Measurements from ENCODE around the gene SHE.
A peak's percentile ranks its signal among the peaks of the same experiment; 100 is the strongest.

Gene SHE

GRCh38 chr1:154476791-154477190, 25.4 kb downstream of the SHE start:
- DNase-seq, result no peak

DNA sequence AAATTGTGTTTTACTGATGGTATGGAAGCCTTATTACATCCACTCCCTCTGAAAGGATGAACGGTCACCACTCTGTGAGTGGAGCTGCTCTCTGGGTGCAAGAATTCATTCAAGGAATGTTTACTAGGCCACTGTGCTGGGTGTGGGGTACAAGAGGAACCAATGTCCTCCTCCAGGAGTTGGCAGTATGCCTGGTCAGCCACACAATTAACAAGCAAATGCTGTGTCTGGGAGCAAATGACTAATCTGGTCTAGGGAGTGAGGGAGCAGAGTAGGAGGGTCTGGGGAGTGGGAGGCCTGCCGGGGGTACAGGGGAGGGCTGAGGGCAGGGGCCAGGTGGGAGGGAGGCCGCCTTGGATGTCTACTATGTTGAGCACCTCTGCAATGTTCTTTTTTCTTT, 27.4 kb downstream of the SHE start:
- no peak for DNase-seq

DNA sequence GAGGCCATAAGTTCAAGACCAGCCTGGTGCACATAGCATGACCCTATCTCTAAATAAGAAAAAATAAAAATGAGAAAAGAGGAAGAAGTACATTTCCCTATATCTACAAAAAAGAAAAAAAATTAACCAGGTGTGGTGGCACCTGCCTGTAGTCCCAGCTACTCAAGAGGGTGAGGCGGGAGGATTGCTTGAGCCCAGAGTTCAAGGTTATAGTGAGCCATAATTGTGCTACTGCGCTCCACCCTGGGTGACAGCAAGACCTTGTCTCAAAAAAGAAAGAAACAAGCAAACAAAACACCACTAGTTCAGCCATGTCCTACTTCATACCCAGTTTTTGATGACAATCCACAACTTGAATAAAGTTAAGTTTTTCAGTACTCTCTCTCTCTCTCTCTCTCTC, 30.9 kb downstream of the SHE start:
- no peak for DNase-seq

DNA sequence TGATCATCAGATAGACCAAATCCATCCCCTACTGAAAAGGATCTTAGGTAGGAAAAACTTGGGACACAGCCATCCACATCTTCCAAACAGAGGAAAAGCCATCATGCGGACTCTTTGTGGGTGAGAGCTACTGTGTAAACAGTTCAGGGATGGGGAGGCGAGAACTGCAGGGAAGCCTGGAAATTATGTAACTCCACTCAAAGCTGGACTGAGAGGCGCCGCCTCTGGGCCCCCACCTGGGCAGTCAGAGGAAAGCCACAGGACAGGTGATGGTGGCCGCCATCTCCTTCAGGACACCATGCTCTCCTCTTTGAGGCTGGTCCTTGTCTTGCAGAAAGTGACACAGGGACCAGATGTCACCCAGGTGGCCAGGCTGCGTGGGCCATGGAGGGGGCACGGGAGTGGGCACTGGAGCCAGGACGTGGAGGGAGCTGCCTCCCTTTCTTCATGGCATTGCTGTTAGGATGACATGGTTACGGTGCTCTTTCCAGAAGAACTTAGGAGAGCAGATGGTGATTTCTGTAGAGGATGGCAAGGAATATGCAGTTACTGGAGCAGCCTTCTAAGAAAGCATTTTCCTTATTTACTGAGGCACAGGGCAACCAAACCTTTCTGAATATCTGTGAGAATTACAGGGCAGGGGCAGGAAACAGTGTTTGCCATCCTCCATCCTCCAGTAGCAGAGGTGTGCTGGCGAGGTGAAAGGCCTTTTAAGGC, 32.2 kb downstream of the SHE start:
- no peak for DNase-seq

DNA sequence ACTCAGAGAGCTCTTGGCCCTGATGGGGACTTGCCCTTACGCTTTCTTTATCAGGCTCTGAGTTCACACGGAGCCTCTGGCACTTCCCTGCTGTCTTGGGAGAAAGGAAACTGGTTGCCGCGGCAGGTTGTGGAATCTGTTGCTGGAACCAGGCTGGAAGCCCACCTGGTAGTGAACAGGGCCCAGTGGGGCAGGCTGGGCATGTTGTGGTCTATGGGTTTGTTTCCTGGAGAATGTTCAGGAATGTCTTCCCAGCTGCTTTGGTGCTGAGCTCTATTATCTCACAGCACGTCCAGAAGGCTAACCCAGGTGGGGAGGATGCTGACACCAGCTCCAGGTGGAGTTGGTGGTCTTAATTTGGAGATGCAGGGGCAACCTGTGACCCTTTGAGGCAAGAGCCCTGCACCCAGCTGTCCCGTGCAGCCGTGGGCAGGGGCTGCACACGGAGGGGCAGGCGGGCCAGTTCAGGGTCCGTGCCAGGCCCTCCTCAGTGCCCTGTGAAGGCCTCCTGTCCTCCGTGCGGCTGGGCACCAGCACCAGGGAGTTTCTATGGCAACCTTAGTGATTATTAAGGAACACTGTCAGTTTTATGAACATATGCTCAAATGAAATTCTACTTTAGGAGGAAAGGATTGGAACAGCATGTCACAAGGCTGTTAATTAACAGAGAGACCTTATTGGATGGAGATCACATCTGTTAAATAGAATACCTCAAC, 33.5 kb downstream of the SHE start:
- DNase-seq, result no peak

DNA sequence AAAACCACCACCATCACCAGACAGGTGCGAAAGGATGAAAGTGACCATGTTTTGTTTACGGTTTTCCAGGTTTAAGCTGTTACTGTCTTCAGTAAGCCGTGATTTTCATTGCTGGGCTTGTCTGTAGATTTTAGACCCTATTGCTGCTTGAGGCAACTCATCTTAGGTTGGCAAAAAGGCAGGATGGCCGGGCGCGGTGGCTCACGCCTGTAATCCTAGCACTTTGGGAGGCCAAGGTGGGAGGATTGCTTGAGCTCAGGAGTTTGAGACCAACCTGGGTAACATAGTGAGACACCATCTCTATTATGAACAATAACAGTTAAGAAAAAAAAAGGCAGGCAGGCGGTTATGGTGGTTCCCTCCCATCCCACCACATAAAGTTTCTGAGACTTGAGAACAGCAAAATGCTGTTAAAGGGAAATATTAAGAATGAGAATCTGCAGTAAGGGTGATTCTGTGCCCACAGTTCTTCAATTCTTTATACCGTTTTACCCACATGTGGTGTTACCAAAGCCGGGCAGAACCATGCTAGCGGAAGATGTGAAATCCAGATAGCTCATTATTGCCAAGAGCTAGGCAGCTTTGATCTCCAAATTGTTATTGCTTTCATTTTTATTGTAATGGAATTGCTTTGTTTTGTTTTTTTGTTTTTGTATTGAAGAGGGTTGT, 34.6 kb downstream of the SHE start:
- DNase-seq, result no peak

- DNase-seq, result no peak
These were observed 35.2 kb downstream of the SHE start for GRCh38 chr1:154466921-154467417.

DNA sequence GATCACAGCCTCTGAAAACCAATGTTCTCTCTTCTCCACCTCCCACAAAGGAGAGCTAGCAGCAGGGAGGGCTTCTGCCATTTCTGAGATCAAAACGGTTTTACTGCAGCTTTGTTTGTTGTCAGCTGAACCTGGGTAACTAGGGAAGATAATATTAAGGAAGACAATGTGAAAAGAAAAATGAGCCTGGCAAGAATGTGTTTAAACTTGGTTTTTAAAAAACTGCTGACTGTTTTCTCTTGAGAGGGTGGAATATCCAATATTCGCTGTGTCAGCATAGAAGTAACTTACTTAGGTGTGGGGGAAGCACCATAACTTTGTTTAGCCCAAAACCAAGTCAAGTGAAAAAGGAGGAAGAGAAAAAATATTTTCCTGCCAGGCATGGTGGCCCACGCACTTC, 36.0 kb downstream of the SHE start:
- DNase-seq, result no peak

DNA sequence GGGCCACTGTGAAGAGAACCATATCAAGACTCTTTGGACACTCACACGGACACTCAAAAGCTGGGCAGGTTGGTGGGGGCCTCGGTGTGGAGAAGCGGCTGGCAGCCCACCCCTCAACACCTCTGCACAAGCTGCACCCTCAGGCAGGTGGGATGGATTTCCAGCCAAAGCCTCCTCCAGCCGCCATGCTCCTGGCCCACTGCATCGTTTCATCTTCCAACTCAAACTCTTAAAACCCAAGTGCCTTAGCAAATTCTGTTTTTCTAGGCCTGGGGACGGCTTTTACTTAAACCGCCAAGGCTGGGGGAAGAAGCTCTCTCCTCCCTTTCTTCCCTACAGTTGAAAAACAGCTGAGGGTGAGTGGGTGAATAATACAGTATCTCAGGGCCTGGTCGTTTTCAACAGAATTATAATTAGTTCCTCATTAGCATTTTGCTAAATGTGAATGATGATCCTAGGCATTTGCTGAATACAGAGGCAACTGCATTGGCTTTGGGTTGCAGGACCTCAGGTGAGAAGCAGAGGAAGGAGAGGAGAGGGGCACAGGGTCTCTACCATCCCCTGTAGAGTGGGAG, 36.5 kb downstream of the SHE start:
- DNase-seq, result no peak

DNA sequence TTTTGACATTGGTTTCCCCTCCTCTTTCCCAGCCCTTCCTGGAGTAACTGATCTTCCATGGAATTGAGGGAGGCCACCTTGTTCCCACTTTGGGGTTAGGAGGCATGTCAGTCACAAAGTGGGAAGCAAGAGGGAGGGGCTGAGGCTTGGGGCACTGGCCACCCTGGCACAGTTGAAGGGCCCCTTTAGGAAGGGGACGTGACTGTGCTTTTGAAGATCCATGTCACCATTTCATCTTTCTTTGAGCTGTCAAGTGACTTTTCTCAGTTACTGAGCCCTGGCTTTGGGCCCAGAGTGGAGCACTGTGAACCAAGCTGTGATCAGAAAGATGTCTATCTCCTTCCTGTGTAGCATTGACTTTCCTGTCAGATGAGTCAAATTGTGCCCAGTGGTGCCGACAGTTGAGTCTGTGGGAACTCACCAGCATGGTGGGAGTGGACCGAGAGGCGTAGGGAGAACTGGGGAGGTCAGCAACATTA, 38.7 kb downstream of the SHE start:
- peak in 2 of 4 experiments; percentile 34 to 60 for DNase-seq

DNA sequence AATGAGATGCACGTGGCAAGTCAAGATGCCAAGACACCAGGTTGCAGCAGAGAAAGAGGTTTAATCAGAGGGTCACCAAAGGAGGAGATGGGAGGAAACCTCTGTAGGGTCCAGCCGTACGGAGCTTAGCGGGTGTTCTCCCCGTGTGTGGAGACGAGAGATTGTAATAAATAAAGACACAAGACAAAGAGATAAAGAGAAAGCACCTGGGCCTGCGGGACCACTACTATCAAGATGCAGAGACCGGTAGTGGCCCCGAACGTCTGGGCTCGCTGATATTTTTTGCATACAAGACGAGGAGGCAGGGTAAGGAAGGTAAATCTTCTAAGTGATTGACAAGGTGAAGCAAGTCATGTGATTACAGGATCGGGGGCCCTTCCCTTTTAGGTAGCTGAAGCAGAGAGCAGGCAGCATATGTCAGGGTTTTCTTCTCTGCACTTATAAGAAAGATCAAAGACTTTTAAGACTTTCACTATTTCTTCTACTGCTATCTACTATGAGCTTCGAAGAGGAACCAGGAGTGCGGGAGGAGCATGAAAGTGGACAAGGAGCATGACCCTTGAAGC, 41.4 kb downstream of the SHE start:
- no peak for DNase-seq

GRCh38 chr1:154459080-154459479, 43.1 kb downstream of the SHE start:
- DNase-seq, result no peak

DNA sequence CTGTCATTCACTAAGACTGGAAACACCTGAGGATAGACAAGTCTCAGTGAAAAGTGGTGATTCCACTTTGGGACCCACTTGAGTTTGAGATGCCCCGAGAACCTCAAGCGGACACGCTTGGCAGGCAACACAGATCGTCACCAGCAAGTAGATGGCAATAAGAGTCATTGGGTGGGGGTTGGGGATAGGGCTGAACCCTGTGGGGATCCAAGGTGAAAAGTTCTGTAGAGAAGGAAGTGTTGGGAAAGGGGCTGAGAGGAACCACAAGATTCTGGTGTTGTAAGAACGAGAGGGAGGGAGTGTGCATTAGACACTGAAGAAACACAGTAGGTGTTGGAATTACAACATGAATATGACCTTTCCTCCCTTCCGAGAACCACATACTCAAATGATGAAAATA, 45.6 kb downstream of the SHE start:
- no peak for DNase-seq

DNA sequence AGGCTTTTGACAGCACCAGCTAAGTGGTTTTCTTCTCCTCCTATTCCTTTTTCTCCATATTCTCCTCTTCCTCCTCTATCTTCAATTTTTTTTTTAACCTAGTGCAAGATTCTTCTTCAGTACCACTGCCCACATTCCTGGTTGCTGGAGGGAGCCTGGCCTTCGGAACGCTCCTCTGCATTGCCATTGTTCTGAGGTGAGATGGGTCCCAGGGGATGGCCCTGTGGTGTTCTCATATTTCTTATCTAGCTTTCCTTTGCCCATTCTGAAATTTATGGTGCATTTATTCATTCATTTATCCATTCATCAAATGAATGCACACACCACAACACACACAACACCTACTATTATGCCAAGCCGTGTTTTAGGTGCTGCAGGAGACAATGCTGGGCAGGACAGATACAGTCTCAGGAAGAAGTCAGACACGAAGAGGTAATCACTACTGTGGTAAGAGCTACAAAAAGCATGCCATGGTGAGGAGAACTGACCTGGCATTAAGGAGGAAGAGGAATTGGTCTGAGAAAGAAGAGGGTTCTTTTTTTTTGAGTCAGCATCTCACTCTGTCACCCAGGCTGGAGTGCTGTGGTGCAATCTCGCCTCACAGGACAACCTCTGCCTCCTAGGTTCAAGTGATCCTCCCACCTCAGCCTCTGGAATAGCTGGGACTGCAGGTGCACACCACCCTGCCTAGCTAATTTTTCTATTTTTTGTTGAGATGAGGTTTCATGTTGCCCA, 47.7 kb downstream of the SHE start:
- DNase-seq, result no peak

GRCh38 chr1:154453574-154454352, 48.4 kb downstream of the SHE start:
- DNase-seq, result no peak

GRCh38 chr1:154453161-154453560, 49.1 kb downstream of the SHE start:
- no peak for DNase-seq

- DNase-seq, result no peak
These were observed 53.8 kb downstream of the SHE start for GRCh38 chr1:154448331-154448811.

- no peak for DNase-seq
These were observed 55.4 kb downstream of the SHE start for GRCh38 chr1:154446789-154447188.

- no peak for DNase-seq
These were observed 55.9 kb downstream of the SHE start for GRCh38 chr1:154446292-154446691.

GRCh38 chr1:154445040-154445472, 57.2 kb downstream of the SHE start:
- DNase-seq, result no peak

DNA sequence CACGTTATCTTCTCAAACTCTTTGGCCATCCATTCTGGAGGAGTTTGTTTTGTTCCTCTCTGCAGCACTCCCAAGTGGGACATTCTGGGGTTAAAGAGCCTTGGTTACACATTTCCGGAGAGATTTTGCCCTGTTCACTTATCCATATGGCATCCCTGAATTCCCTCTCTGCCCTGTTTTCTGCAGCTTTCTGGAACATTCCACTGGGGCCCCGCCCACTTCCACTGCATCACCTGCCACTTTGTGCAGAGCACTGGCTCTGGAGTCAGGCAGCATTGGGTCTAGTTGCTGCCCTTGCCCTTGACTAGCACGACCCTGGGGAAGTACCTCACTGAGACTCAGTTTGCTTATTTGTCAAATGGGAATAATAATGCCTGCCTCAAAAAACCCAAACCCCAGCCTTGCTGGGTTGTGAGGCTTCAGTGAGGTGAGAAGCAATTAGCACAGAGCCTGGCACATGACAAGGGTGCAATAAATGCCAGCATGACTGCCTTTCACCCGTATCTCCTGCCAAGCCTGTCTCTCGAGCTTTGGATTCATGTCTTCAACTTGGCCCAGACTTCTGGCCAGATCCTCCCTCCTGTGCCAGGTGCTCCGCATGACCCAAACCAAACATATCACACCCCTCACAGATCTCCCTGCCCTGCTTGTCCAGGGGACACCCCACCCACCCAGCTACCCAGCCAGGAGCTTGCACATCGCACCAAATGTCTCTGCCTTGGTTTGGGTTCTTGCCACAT, 58.8 kb downstream of the SHE start:
- no peak for DNase-seq
